ENCODE data around the gene KCNAB2.
"Not testable (repeated sequence)": the region's sequence is repeated elsewhere in the genome, so short reads cannot be mapped to it uniquely, and the experiment has no call there.

Gene KCNAB2

DNA sequence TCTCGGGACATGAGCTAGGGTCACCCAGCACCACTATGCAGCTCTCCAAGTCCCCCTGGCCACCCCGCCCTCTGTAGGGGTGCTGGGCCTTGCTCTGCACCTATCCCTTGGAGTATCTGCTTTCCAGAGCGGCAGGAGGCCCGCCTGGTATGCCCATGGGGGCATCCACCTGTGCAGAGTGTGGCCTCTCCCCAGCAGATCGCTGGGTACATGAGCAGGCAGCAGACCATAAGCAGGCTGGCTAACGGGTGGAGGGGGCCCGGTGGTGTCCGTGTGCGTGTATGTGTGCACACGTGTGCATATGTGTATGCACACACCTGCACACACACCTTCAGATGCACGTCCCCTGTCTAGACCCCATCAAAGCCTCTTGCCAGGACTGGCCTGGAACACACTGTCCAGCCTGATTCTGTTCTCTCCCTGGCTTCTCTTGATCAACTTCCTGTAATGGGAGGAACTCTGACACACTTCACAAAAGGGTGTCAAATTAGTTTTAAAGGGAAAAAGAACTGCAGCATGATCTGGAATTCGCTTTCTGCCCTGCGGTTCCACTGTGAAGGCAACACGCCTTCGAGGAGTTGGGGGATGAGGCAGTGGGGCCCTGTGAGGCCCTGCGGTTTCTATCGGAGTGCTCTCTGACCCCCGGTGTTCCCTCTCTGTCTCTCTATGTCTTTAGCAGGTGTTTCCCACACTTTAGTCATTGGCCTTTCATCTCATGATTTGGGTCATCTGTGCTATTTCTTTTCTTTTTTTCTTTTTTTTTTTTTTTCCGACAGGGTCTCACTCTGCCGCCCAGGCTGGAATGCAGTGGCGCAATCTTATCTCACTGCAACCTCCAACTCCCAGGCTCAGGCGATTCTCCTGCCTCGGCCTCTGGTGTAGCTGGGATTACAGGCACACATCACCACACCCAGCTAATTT, 36.3 kb upstream of the KCNAB2 start:
- no peak for DNase-seq (ENCODE audit: low read depth in 4 of 4, low spot score in 1 of 4)

DNA sequence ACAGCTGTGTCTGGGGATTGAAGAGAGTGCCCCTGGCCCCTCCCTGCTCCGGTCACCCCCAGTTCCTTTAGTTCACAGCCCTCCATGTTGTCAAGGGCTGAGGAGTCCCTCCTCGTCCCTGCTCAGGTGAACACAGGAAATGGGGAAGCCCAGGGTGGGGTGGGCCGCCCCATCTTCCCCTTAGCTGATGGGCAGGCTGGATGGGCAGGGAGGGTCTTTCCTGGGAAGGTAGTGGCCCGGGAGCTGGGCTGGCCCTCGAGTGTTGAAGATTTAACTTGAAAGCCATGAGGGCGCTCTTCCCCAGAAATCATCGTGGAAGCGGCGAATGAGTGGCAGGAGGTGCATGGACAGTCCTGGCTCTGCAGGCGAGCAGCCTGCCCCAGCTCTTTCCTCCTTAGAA, 35.1 kb upstream of the KCNAB2 start:
- DNase-seq (ENCODE audit: low read depth in 4 of 4, low spot score in 1 of 4), result no peak

DNA sequence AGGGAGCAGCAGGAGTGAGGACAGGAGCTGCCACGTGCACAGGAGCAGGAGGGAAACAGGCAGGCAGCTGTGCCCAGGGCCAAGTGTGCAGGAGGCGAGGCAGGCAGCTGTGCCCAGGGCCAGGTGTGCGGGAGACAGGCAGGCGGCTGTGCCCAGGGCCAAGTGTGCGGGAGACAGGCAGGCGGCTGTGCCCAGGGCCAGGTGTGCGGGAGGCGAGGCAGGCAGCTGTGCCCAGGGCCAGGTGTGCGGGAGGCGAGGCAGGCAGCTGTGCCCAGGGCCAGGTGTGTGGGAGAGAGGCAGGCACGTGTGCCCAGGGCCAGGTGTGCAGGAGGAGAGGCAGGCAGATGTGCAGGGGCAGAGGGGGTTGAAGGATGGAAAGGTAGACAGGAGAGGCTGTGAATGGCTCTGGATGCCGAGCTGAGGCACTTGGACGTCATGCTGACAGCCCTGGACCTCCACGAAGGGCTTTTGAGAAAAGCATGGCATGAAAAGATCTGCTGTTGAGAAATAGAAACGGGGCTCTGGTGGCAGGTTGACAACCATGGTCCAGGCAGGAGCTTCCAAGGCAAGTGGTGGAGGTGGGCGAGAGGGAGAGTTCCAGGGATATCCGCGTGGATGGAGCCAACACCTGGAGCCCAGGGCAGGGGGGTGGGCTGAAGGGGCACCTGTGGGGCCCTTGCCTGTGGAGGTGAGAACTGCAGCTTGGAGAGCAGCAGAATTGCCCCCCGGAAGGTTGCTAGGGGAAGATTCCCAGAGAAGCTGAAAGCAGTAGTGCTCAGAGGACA, 34.3 kb upstream of the KCNAB2 start:
- no peak for DNase-seq (ENCODE audit: low read depth in 4 of 4, low spot score in 1 of 4)

DNA sequence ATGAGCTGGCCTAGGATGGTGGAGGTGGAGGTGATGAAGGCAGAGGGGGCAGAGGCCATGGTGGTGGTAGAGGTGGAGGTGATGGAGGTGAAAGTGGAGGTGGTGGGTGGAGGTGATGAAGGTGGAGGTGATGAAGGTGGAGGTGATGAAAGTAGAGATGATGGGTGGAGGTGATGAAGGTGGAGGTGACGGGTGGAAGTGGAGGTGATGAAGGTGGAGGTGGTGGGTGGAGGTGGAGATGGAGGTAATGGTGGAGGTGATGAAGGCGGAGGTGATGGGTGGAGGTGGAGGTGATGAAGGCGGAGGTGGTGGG, 33.8 kb upstream of the KCNAB2 start:
- no peak for DNase-seq (ENCODE audit: low read depth in 4 of 4, low spot score in 1 of 4)

DNA sequence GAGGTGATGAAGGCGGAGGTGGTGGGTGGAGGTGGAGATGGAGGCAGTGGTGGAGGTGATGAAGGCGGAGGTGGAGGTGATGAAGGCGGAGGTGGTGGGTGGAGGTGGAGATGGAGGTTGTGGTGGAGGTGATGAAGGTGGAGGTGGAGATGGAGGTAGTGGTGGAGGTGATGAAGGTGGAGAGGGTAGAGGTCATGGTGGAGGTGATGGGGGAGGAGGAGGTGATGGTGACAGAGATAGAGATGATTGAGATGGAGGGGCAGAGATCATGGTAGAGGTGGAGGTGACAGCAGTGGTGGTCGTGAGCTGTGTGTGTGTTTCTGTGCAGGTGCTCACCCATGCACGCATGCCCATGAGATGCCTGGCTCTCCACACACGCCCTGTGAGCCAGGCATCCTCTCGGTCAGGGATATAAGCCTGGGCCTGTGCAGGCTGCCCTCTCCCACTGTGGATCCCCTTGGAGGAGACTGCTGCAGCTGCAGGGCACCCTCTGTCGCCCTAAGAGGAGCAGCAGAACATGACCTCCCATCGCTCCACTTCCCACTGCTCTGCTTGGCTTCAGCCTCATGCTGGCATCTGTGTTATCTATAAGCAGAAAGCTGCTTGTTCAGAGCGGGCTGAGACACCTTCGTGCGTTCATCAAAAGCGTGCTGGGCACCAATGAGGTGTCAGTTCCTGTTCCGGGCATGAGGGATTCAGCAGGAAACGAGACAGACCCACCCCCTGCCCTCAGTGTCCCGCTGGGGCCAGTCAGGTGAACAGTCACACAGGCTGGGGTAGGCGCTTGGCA, 33.0 kb upstream of the KCNAB2 start:
- no peak for DNase-seq (ENCODE audit: low read depth in 4 of 4, low spot score in 1 of 4)

DNA sequence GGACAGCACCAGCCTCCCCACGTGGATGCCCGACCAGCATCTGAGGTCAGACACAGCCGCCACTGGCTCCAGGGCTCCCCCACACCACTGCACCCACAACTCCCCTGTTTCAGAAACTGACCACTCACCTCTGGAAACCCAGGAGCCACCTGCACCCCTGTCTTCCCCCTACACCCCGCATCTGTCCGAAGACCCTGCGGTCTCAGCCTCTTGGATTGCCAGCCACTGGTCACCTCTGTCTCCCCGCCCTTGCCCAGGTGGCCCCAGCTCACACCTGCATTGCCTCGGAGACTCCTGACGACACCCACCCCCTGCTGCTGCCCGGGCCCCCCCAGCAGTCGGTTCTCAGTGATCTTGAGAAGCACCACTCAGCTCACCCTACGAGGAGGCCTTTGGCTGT, 32.2 kb upstream of the KCNAB2 start:
- no peak for DNase-seq (ENCODE audit: low read depth in 4 of 4, low spot score in 1 of 4)

DNA sequence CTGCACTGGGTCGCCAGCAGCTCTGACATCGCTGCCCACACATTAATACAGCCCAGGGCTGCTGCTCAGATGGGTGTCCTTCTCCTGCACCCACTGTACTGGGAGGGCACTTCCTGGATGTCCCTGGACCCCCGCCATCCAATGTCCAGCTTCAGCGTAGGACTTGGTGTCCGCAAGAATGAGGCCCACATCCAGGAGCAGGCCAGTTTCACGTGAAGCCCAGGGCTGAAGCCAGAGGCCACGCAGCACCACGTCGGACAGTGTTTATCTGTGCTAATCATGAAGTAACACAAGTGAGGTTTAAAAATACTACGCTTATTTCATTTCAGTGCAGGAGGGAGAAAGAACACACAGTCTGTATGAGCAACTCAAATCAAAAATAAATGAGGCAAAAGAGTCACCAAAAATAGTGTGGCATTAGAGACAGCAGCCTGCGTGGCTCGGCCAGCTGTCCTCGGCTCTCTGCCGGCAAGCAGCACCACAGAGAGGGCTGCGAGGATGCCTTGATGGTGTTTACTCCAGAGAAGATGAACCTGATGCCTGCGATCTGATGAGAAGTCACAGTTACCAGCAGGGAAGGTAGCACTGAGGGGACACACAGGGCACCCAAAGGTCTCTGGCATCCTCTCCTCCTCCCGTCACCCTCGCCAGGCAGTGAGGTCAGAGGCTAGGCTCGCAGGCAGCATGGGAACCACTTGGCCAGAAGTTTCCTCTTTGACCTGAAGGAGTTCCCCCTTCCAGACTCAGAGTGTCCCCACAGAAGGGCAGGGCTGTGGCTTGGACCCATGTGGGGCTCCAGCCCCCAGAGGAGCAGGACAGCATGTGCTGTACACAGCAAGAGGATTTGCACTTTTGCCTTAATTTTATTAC, 31.3 kb upstream of the KCNAB2 start:
- no peak for DNase-seq (ENCODE audit: low read depth in 4 of 4, low spot score in 1 of 4)

DNA sequence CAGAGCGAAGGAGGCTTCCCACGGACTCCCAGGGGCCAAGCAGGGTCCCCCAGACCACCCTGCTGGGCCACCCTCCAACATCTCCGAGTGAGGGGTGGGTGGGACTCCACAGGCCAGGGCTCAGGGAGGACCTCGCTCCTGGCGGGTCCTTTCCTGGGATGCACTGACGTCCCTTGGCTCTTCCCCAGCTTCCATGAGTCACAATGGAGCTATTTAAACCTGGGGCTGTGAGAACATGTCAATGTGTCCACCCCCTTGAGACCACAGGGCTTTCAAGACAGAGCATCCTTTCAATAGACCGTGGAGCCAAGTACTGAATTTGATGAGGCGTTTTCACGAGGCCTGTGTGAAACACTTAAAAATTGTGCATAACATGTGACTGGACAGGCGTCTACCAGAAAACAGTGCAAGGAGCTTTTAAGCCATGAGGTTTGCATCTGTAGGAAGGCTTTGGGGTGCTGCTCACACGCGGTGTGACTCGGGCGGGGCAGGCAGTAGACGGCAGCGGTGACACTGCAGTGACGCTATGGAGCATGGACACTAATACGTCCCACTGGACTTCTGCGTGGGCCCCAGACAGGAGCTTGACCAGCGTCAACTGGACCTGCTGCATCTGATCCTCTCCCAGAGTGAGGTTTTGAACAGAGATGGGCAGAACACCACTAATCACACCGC, 29.4 kb upstream of the KCNAB2 start:
- no peak for DNase-seq (ENCODE audit: low read depth in 4 of 4, low spot score in 1 of 4)

DNA sequence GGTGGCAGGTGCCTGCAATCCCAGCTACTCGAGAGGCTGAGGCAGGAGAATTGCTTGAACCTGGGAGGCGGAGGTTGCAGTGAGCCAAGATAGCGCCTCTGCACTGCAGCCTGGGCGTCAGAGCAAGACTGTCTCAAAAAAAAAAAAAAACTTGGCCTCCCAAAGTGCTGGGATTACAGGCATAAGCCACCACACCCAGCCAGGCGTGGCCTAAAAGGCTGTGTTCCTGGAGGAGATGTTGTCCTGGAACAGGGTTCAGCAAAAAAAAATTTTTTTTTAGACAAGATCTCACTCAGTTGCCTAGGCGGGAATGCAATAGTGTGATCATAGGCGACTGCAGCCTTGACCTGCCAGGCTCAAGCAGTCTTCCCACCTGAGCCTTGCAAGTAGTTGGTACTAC, 28.0 kb upstream of the KCNAB2 start:
- DNase-seq (ENCODE audit: low read depth in 4 of 4, low spot score in 1 of 4), result not testable (repeated sequence)

DNA sequence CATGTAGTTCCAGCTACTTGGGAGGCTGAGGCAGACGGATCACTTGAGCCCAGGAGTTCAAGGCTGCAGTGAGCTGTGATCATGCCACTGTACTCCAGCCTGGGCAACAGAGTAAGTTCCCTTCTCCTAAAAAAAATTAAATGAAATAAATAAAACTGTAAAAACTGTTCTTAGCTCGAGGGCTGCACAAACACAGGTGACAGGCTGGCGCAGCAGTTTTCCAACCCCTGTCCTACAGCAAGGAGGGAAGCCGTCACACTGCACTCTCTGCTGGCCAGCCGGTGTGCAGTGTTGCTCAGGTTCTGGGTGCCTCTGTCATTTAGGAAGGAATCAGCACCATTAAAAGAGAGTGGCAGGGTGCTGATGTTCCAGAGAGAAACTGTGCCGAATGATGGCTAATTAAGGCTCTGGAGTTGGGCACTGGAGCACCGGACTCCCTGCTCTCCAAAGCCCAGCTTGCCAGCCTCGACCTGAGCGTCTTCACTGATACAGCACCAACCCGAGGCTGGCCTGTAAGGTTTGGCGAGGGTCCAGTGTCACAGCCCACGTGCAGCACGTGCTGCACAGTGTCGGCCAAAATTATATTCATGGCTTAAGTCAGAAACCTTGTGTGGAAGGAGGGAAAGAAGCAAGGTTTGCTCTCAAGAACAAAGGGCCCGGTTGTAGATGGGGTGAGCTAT, 26.4 kb upstream of the KCNAB2 start:
- DNase-seq (ENCODE audit: low read depth in 4 of 4, low spot score in 1 of 4), result no peak

DNA sequence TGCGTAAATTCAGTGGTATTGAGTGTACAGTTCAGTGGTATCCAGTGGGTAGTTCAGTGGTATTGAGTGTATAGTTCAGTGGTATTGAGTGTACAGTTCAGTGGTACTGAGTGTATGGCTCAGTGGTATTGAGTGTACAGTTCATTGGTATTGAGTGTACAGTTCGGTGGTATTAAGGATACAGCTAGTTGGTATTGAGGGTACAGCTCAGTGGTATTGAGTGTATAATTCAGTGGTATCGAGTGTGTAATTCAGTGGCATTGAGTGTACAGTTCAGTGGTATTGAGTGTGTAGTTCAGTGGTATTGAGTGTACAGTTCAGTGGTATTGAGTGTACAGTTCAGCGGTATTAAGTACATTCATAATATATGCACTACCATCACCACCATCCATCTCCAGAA, 23.5 kb upstream of the KCNAB2 start:
- no peak for DNase-seq (ENCODE audit: low read depth in 4 of 4, low spot score in 1 of 4)

DNA sequence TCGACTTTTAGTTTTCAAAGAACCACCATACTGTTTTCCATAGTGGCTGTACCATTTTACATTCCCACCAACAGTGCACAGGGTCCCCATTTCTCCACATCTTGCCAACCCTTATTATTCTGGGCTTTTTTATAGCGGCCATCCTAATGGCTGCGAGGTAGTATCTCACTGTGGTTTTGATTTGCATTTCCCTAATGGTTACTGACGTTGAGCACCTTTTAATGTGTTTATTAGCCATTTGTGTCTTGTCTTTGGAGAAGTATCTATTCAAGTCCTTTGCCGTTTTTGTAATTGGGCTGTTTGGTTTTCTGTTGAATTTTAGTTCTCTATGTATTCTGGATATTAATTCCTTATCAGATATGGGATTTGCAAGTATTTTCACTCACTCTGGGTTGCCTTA, 22.3 kb upstream of the KCNAB2 start:
- DNase-seq (ENCODE audit: low read depth in 4 of 4, low spot score in 1 of 4), result no peak

DNA sequence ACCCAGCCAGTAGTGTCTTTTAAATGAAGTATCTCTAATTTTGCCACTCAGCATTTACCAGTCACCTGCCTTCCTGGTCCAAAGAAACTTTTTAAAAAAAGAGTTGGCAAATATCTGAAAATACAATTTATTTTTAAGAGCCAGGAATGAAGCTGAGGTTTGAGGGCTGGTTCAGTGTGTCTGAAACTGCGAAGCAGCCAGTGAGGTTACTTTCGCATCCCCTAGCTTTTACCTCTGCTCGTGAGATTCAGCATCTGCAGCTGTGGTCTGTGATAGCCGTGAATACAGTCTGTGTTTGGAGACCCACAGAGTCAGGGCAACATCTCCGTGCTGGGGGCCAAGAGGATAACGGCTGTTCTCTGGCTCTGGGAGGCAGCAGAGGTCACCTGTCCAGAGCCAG, 21.3 kb upstream of the KCNAB2 start:
- no peak for DNase-seq (ENCODE audit: low read depth in 4 of 4, low spot score in 1 of 4)

DNA sequence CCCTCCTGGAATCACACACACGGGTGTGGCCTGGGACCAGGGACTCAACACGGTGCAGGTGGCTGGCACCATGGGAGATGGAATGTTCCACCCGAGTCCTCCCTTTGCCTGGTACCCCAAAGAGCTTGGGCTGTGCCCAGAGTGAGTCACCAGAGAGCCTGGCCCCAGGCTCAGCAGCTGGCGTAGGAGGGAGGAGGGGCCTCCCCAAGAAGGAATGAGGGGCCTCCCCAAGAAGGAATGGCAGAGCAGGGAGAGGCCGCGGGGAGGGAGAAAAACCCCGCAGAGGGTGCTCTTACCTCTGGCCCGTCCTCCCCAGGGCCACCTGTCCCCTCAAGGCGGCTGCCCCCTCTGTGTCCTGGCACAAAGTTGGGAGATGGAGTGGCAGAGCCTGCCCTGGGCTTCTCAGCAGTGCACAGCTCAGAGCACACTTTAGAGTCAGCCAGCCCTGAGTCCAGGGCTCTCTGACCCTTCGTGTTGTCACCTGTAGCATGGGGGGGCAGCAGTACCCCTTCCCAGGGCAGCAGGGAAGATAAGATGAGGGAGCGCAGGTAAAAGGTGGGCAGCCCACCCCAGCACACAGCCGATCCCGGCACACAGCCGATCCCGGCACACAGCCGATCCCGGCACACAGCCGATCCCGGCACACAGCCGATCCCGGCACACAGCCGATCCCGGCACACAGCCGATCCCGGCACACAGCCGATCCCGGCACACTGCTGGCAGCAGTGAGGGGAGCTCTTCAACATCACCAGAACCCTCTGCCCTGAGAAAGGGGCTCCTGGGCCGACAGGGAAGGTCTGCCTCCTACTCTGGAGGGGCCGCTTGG, 20.2 kb upstream of the KCNAB2 start:
- DNase-seq (ENCODE audit: low read depth in 4 of 4, low spot score in 1 of 4), result peak in 1 of 4 experiments; percentile 22

DNA sequence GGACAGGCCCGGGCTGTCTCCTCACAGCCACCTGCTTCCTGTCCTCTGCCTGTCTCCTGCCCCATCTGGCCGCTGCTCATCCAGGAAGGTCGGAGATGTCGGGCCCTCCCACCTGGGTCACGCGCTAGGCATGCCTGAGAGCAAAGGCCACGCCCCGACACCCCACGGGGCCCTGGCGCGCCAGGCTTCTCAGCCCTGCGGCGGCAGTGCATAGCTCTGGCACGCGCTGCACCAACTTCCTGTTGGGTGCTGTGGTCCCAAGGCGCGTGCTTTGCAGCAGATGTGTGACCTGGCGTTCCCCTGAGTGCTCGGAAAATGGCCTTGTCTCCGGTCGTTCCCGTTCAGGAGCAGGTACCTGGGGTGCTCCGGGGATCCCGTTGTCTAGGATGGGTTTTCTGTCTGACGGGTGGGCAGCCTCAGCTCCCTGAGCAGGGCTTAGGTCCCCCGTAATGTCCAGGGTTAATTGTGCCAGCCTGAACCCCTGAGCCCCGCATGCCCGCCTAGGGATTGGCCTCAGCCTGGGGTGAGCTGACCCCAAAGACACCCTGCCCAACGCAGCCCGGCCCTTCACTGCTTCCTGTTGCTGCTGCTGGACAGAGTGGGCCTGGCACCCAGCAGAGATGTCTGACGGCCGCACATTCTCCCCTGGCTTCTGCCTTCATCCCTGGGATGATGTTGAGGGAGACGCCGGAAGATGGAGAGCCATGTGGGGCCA, 19.4 kb upstream of the KCNAB2 start:
- DNase-seq (ENCODE audit: low read depth in 4 of 4, low spot score in 1 of 4), result peak; percentile 73 to 97 (median 84)

DNA sequence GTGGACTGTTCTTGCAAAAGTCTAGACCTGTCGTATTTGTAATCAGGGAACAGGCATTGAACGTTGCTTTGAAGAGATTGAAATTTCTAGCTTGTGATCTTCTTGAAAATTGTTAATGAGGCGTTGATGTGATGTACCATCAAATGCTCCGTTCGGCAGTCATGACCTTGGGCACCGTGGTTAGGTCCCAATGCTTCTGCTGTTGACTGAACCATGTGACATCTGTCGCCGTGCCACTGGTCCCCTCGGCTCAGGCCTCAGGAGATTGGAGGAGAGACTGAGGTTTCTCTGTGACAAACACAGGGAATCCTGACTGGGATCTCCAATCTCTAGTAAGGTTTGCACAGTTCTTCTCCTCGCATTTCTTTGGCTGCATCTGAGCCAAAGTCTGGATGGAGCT, 18.1 kb upstream of the KCNAB2 start:
- no peak for DNase-seq (ENCODE audit: low read depth in 4 of 4, low spot score in 1 of 4)

DNA sequence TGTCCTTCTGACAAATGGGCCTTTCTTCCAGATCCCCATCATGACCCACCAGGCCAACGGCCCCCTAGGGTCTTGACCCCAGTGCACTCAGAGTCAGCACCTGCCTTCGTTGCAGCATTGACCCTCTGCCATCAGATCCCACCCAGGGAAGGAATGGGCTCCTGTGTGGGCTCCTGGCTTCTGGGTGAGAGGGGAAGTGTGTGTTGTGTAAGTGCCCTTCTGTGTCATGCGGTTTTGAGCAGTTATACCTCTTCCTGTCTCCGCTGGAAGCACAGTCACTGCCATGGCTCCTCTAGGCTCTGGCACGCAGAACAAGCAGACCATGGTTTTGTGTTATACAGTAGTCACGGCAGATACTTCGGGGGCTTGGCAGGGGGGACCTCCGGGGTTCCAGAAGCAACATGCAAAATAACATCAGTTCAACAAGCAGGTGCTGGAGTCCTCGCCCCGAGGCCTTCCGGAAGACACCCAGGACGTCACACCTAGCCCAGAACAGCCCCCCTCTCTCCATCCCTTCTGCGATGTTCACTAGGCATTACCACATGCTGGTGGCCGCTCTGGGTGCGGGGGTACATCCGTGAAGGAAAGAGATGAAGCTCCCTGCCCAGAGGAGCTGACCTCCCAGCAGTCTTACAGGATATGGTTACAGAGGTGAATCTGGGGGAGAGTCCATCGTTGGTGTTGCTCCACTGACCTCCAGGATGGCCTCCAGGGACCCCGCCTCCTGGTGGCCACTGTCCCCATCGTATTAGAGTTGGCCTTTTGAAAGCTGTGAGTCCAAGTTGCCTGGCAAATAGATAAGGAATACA, 17.4 kb upstream of the KCNAB2 start:
- DNase-seq (ENCODE audit: low read depth in 4 of 4, low spot score in 1 of 4), result peak in 2 of 4 experiments; percentile 34 to 44

Data from stimulated activated CD4-positive, alpha-beta T cell treated with anti-CD3 and anti-CD28 coated beads, Interleukin-1b, Interleukin-23, amount 100 ng/mL, for 24 hours (primary cell).